HL-60 (cell line): Measurements from ENCODE around the gene PDSS2.
"Not testable (repeated sequence)": the region's sequence is repeated elsewhere in the genome, so short reads cannot be mapped to it uniquely, and the experiment has no call there.

ENCODE experiments used
- TF ChIP-seq, protein P1 (sequence below): IDR thresholded peaks from one replicate; pipeline ENCODE4 v1.5.1; 2011; ENCODE audit warnings: low read length, control low read depth, inconsistent platforms; ENCODE audit not compliant: insufficient read depth
- TF ChIP-seq, protein P2 (sequence below): IDR thresholded peaks from 2 replicates; pipeline ENCODE4 v1.6.1; 2012; ENCODE audit warnings: low read depth; ENCODE audit not compliant: insufficient replicate concordance

GRCh38 chr6:107280001-107280400 lies 179.4 kb downstream of the PDSS2 start:
- TF ChIP-seq, protein P1, sequence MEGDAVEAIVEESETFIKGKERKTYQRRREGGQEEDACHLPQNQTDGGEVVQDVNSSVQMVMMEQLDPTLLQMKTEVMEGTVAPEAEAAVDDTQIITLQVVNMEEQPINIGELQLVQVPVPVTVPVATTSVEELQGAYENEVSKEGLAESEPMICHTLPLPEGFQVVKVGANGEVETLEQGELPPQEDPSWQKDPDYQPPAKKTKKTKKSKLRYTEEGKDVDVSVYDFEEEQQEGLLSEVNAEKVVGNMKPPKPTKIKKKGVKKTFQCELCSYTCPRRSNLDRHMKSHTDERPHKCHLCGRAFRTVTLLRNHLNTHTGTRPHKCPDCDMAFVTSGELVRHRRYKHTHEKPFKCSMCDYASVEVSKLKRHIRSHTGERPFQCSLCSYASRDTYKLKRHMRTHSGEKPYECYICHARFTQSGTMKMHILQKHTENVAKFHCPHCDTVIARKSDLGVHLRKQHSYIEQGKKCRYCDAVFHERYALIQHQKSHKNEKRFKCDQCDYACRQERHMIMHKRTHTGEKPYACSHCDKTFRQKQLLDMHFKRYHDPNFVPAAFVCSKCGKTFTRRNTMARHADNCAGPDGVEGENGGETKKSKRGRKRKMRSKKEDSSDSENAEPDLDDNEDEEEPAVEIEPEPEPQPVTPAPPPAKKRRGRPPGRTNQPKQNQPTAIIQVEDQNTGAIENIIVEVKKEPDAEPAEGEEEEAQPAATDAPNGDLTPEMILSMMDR: not testable (repeated sequence)
- TF ChIP-seq, protein P2, sequence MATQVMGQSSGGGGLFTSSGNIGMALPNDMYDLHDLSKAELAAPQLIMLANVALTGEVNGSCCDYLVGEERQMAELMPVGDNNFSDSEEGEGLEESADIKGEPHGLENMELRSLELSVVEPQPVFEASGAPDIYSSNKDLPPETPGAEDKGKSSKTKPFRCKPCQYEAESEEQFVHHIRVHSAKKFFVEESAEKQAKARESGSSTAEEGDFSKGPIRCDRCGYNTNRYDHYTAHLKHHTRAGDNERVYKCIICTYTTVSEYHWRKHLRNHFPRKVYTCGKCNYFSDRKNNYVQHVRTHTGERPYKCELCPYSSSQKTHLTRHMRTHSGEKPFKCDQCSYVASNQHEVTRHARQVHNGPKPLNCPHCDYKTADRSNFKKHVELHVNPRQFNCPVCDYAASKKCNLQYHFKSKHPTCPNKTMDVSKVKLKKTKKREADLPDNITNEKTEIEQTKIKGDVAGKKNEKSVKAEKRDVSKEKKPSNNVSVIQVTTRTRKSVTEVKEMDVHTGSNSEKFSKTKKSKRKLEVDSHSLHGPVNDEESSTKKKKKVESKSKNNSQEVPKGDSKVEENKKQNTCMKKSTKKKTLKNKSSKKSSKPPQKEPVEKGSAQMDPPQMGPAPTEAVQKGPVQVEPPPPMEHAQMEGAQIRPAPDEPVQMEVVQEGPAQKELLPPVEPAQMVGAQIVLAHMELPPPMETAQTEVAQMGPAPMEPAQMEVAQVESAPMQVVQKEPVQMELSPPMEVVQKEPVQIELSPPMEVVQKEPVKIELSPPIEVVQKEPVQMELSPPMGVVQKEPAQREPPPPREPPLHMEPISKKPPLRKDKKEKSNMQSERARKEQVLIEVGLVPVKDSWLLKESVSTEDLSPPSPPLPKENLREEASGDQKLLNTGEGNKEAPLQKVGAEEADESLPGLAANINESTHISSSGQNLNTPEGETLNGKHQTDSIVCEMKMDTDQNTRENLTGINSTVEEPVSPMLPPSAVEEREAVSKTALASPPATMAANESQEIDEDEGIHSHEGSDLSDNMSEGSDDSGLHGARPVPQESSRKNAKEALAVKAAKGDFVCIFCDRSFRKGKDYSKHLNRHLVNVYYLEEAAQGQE: not testable (repeated sequence)
